ENCODE results near the gene PPP1R12B. TPM values are rescaled to one million over a fixed set of nuclear protein-coding genes. Genes with fewer than 3 reads are reported as not detected.
"Not testable (repeated sequence)": the region's sequence is repeated elsewhere in the genome, so short reads cannot be mapped to it uniquely, and the experiment has no call there.

PPP1R12B gene
- polyA plus RNA-seq, 3 donors from 2014 or later, result 3.8 to 8.3 (median 4.3) TPM

GRCh38 chr1:202395831-202396230 is 47.3 kb downstream of the PPP1R12B start:
- not testable (repeated sequence) for H3K36me3 Mint-ChIP-seq; H3K27me3 Mint-ChIP-seq (ENCODE audit: low read depth in 3 of 3); DNase-seq; H3K4me3 Mint-ChIP-seq; H3K9me3 Mint-ChIP-seq
- Mint-ChIP-seq H3K27ac (peak overlapping the region in 1 of 6 donors; percentile 19), H3K4me1 (peaks cover 0 to 10% of the 10 kb centered on the region in 2 donors)

GRCh38 chr1:202397256-202397655 is 48.8 kb downstream of the PPP1R12B start:
- Mint-ChIP-seq H3K27me3 (ENCODE audit: low read depth in 3 of 3) (peaks cover 0 to 3% (median 2%) of the 10 kb centered on the region in 3 donors), H3K4me3 (no peak overlapping the region), H3K4me1 (peaks cover 0 to 10% of the 10 kb centered on the region in 2 donors), H3K27ac (no peak overlapping the region), H3K9me3 (no peaks in the 10 kb centered on the region), H3K36me3 (no peaks in the 10 kb centered on the region)
- DNase-seq, result no peak

GRCh38 chr1:202398439-202398838 is 49.9 kb downstream of the PPP1R12B start:
- H3K4me3 Mint-ChIP-seq; H3K36me3 Mint-ChIP-seq; DNase-seq; H3K27me3 Mint-ChIP-seq (ENCODE audit: low read depth in 3 of 3); H3K9me3 Mint-ChIP-seq; H3K27ac Mint-ChIP-seq: not testable (repeated sequence)
- peaks cover 0 to 10% of the 10 kb centered on the region in 2 donors for H3K4me1 Mint-ChIP-seq

GRCh38 chr1:202401771-202402170 is 53.3 kb downstream of the PPP1R12B start:
- H3K9me3 Mint-ChIP-seq; DNase-seq; H3K4me3 Mint-ChIP-seq; H3K36me3 Mint-ChIP-seq; H3K27me3 Mint-ChIP-seq (ENCODE audit: low read depth in 3 of 3); H3K27ac Mint-ChIP-seq; H3K4me1 Mint-ChIP-seq: not testable (repeated sequence)

GRCh38 chr1:202403381-202403780 is 54.9 kb downstream of the PPP1R12B start:
- H3K4me3 Mint-ChIP-seq; H3K9me3 Mint-ChIP-seq; H3K27me3 Mint-ChIP-seq (ENCODE audit: low read depth in 3 of 3): not testable (repeated sequence)

GRCh38 chr1:202405928-202406327 is 57.4 kb downstream of the PPP1R12B start:
- peaks cover 0 to 4% (median 2%) of the 10 kb centered on the region in 3 donors for H3K27me3 Mint-ChIP-seq (ENCODE audit: low read depth in 3 of 3)

More at GRCh38 chr1:202403381-202403780, 54.9 kb downstream of the PPP1R12B start:
- H3K27ac Mint-ChIP-seq, H3K4me1 Mint-ChIP-seq, DNase-seq, H3K36me3 Mint-ChIP-seq: not testable (repeated sequence)

GRCh38 chr1:202406896-202407295 is 58.4 kb downstream of the PPP1R12B start:
- not testable (repeated sequence) for H3K4me1 Mint-ChIP-seq; H3K9me3 Mint-ChIP-seq; H3K4me3 Mint-ChIP-seq; H3K27ac Mint-ChIP-seq; H3K36me3 Mint-ChIP-seq; H3K27me3 Mint-ChIP-seq (ENCODE audit: low read depth in 3 of 3); DNase-seq

More at GRCh38 chr1:202405928-202406327, 57.4 kb downstream of the PPP1R12B start:
- H3K27ac Mint-ChIP-seq, result no peak overlapping the region
- no peak overlapping the region for H3K4me3 Mint-ChIP-seq
- DNase-seq, result no peak
- H3K36me3 Mint-ChIP-seq, result no peaks in the 10 kb centered on the region
- H3K9me3 Mint-ChIP-seq, result no peaks in the 10 kb centered on the region
- peaks cover 1 to 7% of the 10 kb centered on the region in 2 donors for H3K4me1 Mint-ChIP-seq

GRCh38 chr1:202407378-202407777 is 58.9 kb downstream of the PPP1R12B start:
- not testable (repeated sequence) for H3K4me3 Mint-ChIP-seq; H3K27me3 Mint-ChIP-seq (ENCODE audit: low read depth in 3 of 3); H3K27ac Mint-ChIP-seq; DNase-seq; H3K36me3 Mint-ChIP-seq; H3K4me1 Mint-ChIP-seq; H3K9me3 Mint-ChIP-seq

GRCh38 chr1:202410251-202410650 is 61.8 kb downstream of the PPP1R12B start:
- not testable (repeated sequence) for H3K4me1 Mint-ChIP-seq; H3K27me3 Mint-ChIP-seq (ENCODE audit: low read depth in 3 of 3); H3K36me3 Mint-ChIP-seq; H3K4me3 Mint-ChIP-seq; H3K27ac Mint-ChIP-seq; DNase-seq; H3K9me3 Mint-ChIP-seq

GRCh38 chr1:202410854-202411357 is 62.4 kb downstream of the PPP1R12B start:
- not testable (repeated sequence) for H3K27ac Mint-ChIP-seq; H3K4me1 Mint-ChIP-seq; DNase-seq; H3K9me3 Mint-ChIP-seq; H3K4me3 Mint-ChIP-seq; H3K36me3 Mint-ChIP-seq; H3K27me3 Mint-ChIP-seq (ENCODE audit: low read depth in 3 of 3)

- H3K36me3 Mint-ChIP-seq, result no peaks in the 10 kb centered on the region
- H3K27me3 Mint-ChIP-seq (ENCODE audit: low read depth in 3 of 3), result peaks cover 0 to 2% (median 1%) of the 10 kb centered on the region in 3 donors
- peaks cover 1 to 7% of the 10 kb centered on the region in 2 donors for H3K4me1 Mint-ChIP-seq
- no peak overlapping the region for H3K27ac Mint-ChIP-seq
- no peak overlapping the region for H3K4me3 Mint-ChIP-seq
- DNase-seq, result no peak
- H3K9me3 Mint-ChIP-seq, result no peaks in the 10 kb centered on the region
These were observed 62.9 kb downstream of the PPP1R12B start for GRCh38 chr1:202411422-202411821.

GRCh38 chr1:202412421-202412820 is 63.9 kb downstream of the PPP1R12B start:
- H3K36me3 Mint-ChIP-seq; H3K4me3 Mint-ChIP-seq; H3K27ac Mint-ChIP-seq; H3K9me3 Mint-ChIP-seq; H3K4me1 Mint-ChIP-seq; DNase-seq; H3K27me3 Mint-ChIP-seq (ENCODE audit: low read depth in 3 of 3): not testable (repeated sequence)

- H3K4me1 Mint-ChIP-seq, result no peaks in the 10 kb centered on the region
- H3K4me3 Mint-ChIP-seq, result no peak overlapping the region
- H3K27ac Mint-ChIP-seq, result no peak overlapping the region
- H3K36me3 Mint-ChIP-seq, result peaks cover 0 to 4% (median 0%) of the 10 kb centered on the region in 3 donors
- H3K9me3 Mint-ChIP-seq, result no peaks in the 10 kb centered on the region
- no peak for DNase-seq
- no peaks in the 10 kb centered on the region for H3K27me3 Mint-ChIP-seq (ENCODE audit: low read depth in 3 of 3)
These were observed 68.1 kb downstream of the PPP1R12B start for GRCh38 chr1:202416641-202417040.

GRCh38 chr1:202417141-202417540 is 68.6 kb downstream of the PPP1R12B start:
- H3K4me1 Mint-ChIP-seq; H3K27me3 Mint-ChIP-seq (ENCODE audit: low read depth in 3 of 3); H3K27ac Mint-ChIP-seq; H3K9me3 Mint-ChIP-seq; H3K4me3 Mint-ChIP-seq; H3K36me3 Mint-ChIP-seq; DNase-seq: not testable (repeated sequence)

- DNase-seq; H3K4me1 Mint-ChIP-seq; H3K36me3 Mint-ChIP-seq; H3K9me3 Mint-ChIP-seq; H3K4me3 Mint-ChIP-seq; H3K27me3 Mint-ChIP-seq (ENCODE audit: low read depth in 3 of 3); H3K27ac Mint-ChIP-seq: not testable (repeated sequence)
These were observed 69.3 kb downstream of the PPP1R12B start for GRCh38 chr1:202417762-202418201.

Measured in immature natural killer cell (primary cell).